Liver (tissue), 9 donors: ENCODE results near the gene TRAFD1. TPM values are rescaled to one million over a fixed set of nuclear protein-coding genes. Genes with fewer than 3 reads are reported as not detected.

ENCODE experiments used
- DNase-seq: peaks from one replicate; pipeline ENCODE4 v3.0.0-alpha.2; 2017; ENCODE audit warnings: low spot score
- H3K27ac ChIP-seq, 2 donors: one replicate each; pipeline ENCODE4 v1.7.0; 2013; ENCODE audit warnings: inconsistent platforms in 2 of 2, low read length in 2 of 2, control low read depth in 1 of 2, low read depth in 1 of 2, mild to moderate bottlenecking in 1 of 2
- H3K27me3 ChIP-seq, 4 donors: one replicate each; pipeline versions ENCODE4 v1.6.1 to v1.7.0; 2013; ENCODE audit warnings: low read length in 3 of 4, inconsistent platforms in 1 of 4, mild to moderate bottlenecking in 1 of 4, moderate library complexity in 1 of 4; ENCODE audit not compliant: control insufficient read depth in 4 of 4, insufficient read depth in 4 of 4
- H3K36me3 ChIP-seq, 4 donors: one replicate each; pipeline versions ENCODE4 v1.6.1 to v1.7.0; 2013; ENCODE audit warnings: low read length in 3 of 4, mild to moderate bottlenecking in 3 of 4, low read depth in 1 of 4, moderate library complexity in 1 of 4; ENCODE audit not compliant: control insufficient read depth in 4 of 4, insufficient read depth in 3 of 4
- H3K4me1 ChIP-seq, 4 donors: one replicate each; pipeline versions ENCODE4 v1.6.1 to v1.7.0; 2013; ENCODE audit warnings: low read length in 3 of 4, mild to moderate bottlenecking in 3 of 4, moderate library complexity in 1 of 4; ENCODE audit not compliant: control insufficient read depth in 4 of 4, insufficient read depth in 4 of 4
- H3K4me3 ChIP-seq, 3 donors: one replicate each; pipeline versions ENCODE4 v1.6.1 to v1.7.0; 2013; ENCODE audit warnings: low read length in 3 of 3, control low read depth in 1 of 3, low read depth in 1 of 3, mild to moderate bottlenecking in 1 of 3
- H3K9ac ChIP-seq, 2 donors: one replicate each; pipeline ENCODE4 v1.7.0; 2013; ENCODE audit warnings: low read length in 2 of 2, mild to moderate bottlenecking in 2 of 2, moderate library complexity in 2 of 2, control low read depth in 1 of 2, low read depth in 1 of 2
- H3K9me3 ChIP-seq, 4 donors: one replicate each; pipeline versions ENCODE4 v1.6.1 to v1.7.0; 2013; ENCODE audit warnings: low read length in 3 of 4; ENCODE audit not compliant: control insufficient read depth in 4 of 4
- ATF3 ChIP-seq: IDR thresholded peaks from 2 replicates; pipeline ENCODE4 v1.6.1; 2016; ENCODE audit warnings: antibody characterized with exemption
- CTCF ChIP-seq: fragments of 150-350 bp; IDR thresholded peaks from 2 replicates; pipeline ENCODE4 v1.5.1; 2017; ENCODE audit warnings: improper control_type of control experiment, low read depth, low read length; ENCODE audit not compliant: missing input control
- EGR1 ChIP-seq, 2 donors: IDR thresholded peaks; 2 replicates each; pipeline ENCODE4 v1.6.1; 2016 to 2018; ENCODE audit warnings: antibody characterized with exemption in 2 of 2, low read depth in 2 of 2
- FOXA1 ChIP-seq: IDR thresholded peaks from 2 replicates; pipeline ENCODE4 v1.6.1; 2016; ENCODE audit warnings: antibody characterized with exemption
- FOXA2 ChIP-seq: IDR thresholded peaks from 2 replicates; pipeline ENCODE4 v1.6.1; 2016; ENCODE audit warnings: antibody characterized with exemption
- GABPA ChIP-seq, 2 donors: IDR thresholded peaks in 1 of 2; conservative IDR thresholded peaks in 1 of 2; 2 replicates each; pipeline ENCODE4 v1.6.1; 2016; ENCODE audit warnings: antibody characterized with exemption in 2 of 2, mild to moderate bottlenecking in 1 of 2, moderate library complexity in 1 of 2
- HNF4A ChIP-seq, 2 donors: conservative IDR thresholded peaks; 2 replicates each; pipeline ENCODE4 v1.6.1; 2016; ENCODE audit warnings: antibody characterized with exemption in 2 of 2, mild to moderate bottlenecking in 2 of 2
- HNF4G ChIP-seq: IDR thresholded peaks from 2 replicates; pipeline ENCODE4 v1.6.1; 2016; ENCODE audit warnings: antibody characterized with exemption
- JUND ChIP-seq, 2 donors: IDR thresholded peaks; 2 replicates each; pipeline ENCODE4 v1.6.1; 2016; ENCODE audit warnings: antibody characterized with exemption in 2 of 2
- MAX ChIP-seq: IDR thresholded peaks from 2 replicates; pipeline ENCODE4 v1.6.1; 2016; ENCODE audit warnings: antibody characterized with exemption
- NR2F2 ChIP-seq: IDR thresholded peaks from 2 replicates; pipeline ENCODE4 v1.6.1; 2016; ENCODE audit warnings: antibody characterized with exemption
- RAD21 ChIP-seq, 2 donors: IDR thresholded peaks; 2 replicates each; pipeline ENCODE4 v1.6.1; 2016; ENCODE audit warnings: antibody characterized with exemption in 2 of 2, mild to moderate bottlenecking in 2 of 2
- REST ChIP-seq: IDR thresholded peaks from 2 replicates; pipeline ENCODE4 v1.6.1; 2016; ENCODE audit warnings: antibody characterized with exemption, mild to moderate bottlenecking
- RXRA ChIP-seq, 2 donors: IDR thresholded peaks; 2 replicates each; pipeline ENCODE4 v1.6.1; 2017 to 2018; ENCODE audit warnings: antibody characterized with exemption in 2 of 2, mild to moderate bottlenecking in 1 of 2
- SP1 ChIP-seq: IDR thresholded peaks from 2 replicates; pipeline ENCODE4 v1.6.1; 2018; ENCODE audit warnings: antibody characterized with exemption, mild to moderate bottlenecking
- TAF1 ChIP-seq: conservative IDR thresholded peaks from 2 replicates; pipeline ENCODE4 v1.6.1; 2016; ENCODE audit warnings: antibody characterized with exemption, mild to moderate bottlenecking
- YY1 ChIP-seq: IDR thresholded peaks from 2 replicates; pipeline ENCODE4 v1.6.1; 2016; ENCODE audit warnings: antibody characterized with exemption, mild to moderate bottlenecking
- ZBTB33 ChIP-seq: IDR thresholded peaks from 2 replicates; pipeline ENCODE4 v1.6.1; 2016; ENCODE audit warnings: antibody characterized with exemption
- WGBS: extraction: QIAGEN DNeasy Blood & Tissue Kit; methylation state at CpG from one replicate; pipeline ENCODE4 v1.1.7; 2013; 5-methylcytosine and 5-hydroxymethylcytosine counted together
- polyA plus RNA-seq, 2 donors: library from polyadenylated mRNA; stranded (reverse) in 1 of 2; unstranded in 1 of 2; fragments of 200-250 nt in 1 of 2; fragments of >200 nt in 1 of 2; fragmentation: Nextera tagmentation in 1 of 2; extraction: Ambion mirVana in 1 of 2; gene quantifications; one replicate each; pipeline versions ENCODE4 v1.2.1 to v1.2.3, GENCODE V29; 2013 to 2015
- total RNA-seq, 2 donors: library from RNA; depleted of rRNA; stranded (reverse); fragments of >200 nt; gene quantifications; one replicate each; pipeline ENCODE4 v1.2.3, GENCODE V29; 2014
- donor health status: healthy.
- donor health status: healthy.
- donor health status: healthy.
- donor health status: healthy.
- donor health status: healthy.

The TRAFD1 gene
- total and polyA plus RNA-seq, 4 donors = 7.0 to 19.3 (median 13.2) TPM

- H3K27ac ChIP-seq = no peak overlapping the region
- no peak for TF ChIP-seq REST
- TF ChIP-seq HNF4G = no peak
- no peak for TF ChIP-seq MAX
- no peak for TF ChIP-seq RAD21 (IDR thresholded peaks at IDR 0.05)
- no peak for TF ChIP-seq NR2F2
- no peak for TF ChIP-seq RXRA (IDR thresholded peaks at IDR 0.05)
- no peak for TF ChIP-seq HNF4A (conservative IDR thresholded peaks at IDR 0.05)
- TF ChIP-seq SP1 = no peak
- TF ChIP-seq GABPA (IDR thresholded peaks at IDR 0.05 in 1 of 2, conservative IDR thresholded peaks at IDR 0.05 in 1 of 2) = no peak
- no peak for TF ChIP-seq FOXA1
- no peak for TF ChIP-seq FOXA2
- no peak for TF ChIP-seq EGR1 (IDR thresholded peaks at IDR 0.05; ENCODE audit: low read depth in 2 of 2)
- TF ChIP-seq ZBTB33 = no peak
- no peak for TF ChIP-seq YY1
- no peak for TF ChIP-seq ATF3
- TF ChIP-seq JUND (IDR thresholded peaks at IDR 0.05) = no peak
- no peak for TF ChIP-seq CTCF
- no peak for TF ChIP-seq TAF1
- no peaks in the 10 kb centered on the region for H3K9me3 ChIP-seq
- WGBS = 92% methylated on average over 17 of the region's 17 CpGs
- DNase-seq = no peak
- H3K4me1 ChIP-seq = no peaks in the 10 kb centered on the region
- H3K27me3 ChIP-seq = no peaks in the 10 kb centered on the region
- H3K36me3 ChIP-seq = peaks cover 10 to 71% (median 21%) of the 10 kb centered on the region in 4 donors
- H3K9ac ChIP-seq = no peak overlapping the region
- H3K4me3 ChIP-seq = no peak overlapping the region
Measured at GRCh38 chr12:112170971-112171596, 45.7 kb downstream of the TRAFD1 start.
